ENCODE data around the gene ADRA2A.

ADRA2A gene

GRCh38 chr10:111089293-111089692 is 12.5 kb downstream of the ADRA2A start:
- no peak for TF ChIP-seq CTCF (conservative IDR thresholded peaks at IDR 0.05; ENCODE audit: low read depth, low read length)
- H3K4me3 ChIP-seq (ENCODE audit: low read length), result no peak overlapping the region
- no peak for DNase-seq (ENCODE audit: low read depth)

- no peak for DNase-seq (ENCODE audit: low read depth)
- TF ChIP-seq CTCF (conservative IDR thresholded peaks at IDR 0.05; ENCODE audit: low read depth, low read length), result no peak
Observed at GRCh38 chr10:111091833-111092232, 15.0 kb downstream of the ADRA2A start.

GRCh38 chr10:111093741-111094380 is 17.0 kb downstream of the ADRA2A start:
- DNase-seq (ENCODE audit: low read depth), result no peak
- H3K4me3 ChIP-seq (ENCODE audit: low read length), result no peak overlapping the region
- no peak for TF ChIP-seq CTCF (conservative IDR thresholded peaks at IDR 0.05; ENCODE audit: low read depth, low read length)

More at GRCh38 chr10:111091833-111092232, 15.0 kb downstream of the ADRA2A start:
- no peak overlapping the region for H3K4me3 ChIP-seq (ENCODE audit: low read length)

- TF ChIP-seq CTCF (conservative IDR thresholded peaks at IDR 0.05; ENCODE audit: low read depth, low read length), result no peak
- DNase-seq (ENCODE audit: low read depth), result no peak
- no peak overlapping the region for H3K4me3 ChIP-seq (ENCODE audit: low read length)
Observed at GRCh38 chr10:111098679-111099437, 22.0 kb downstream of the ADRA2A start.

- DNase-seq (ENCODE audit: low read depth), result no peak
- no peak for TF ChIP-seq CTCF (conservative IDR thresholded peaks at IDR 0.05; ENCODE audit: low read depth, low read length)
- no peak overlapping the region for H3K4me3 ChIP-seq (ENCODE audit: low read length)
Observed at GRCh38 chr10:111100198-111100597, 23.4 kb downstream of the ADRA2A start.

GRCh38 chr10:111101796-111102195 is 25.0 kb downstream of the ADRA2A start:
- no peak for TF ChIP-seq CTCF (conservative IDR thresholded peaks at IDR 0.05; ENCODE audit: low read depth, low read length)
- H3K4me3 ChIP-seq (ENCODE audit: low read length), result no peak overlapping the region
- no peak for DNase-seq (ENCODE audit: low read depth)

GRCh38 chr10:111102359-111102837 is 25.6 kb downstream of the ADRA2A start:
- no peak for TF ChIP-seq CTCF (conservative IDR thresholded peaks at IDR 0.05; ENCODE audit: low read depth, low read length)
- no peak for DNase-seq (ENCODE audit: low read depth)
- no peak overlapping the region for H3K4me3 ChIP-seq (ENCODE audit: low read length)

Measured in retinal pigment epithelial cell (primary cell).